Neuronal stem cell (in vitro differentiated cells): Measurements from ENCODE around the gene TMEM252.

Source experiments
- DNase-seq: peaks from one replicate; pipeline ENCODE4 v3.0.0-alpha.2; 2013; ENCODE audit warnings: low spot score
- H2AFZ ChIP-seq: one replicate; pipeline ENCODE4 v1.6.1; 2013; ENCODE audit warnings: mild to moderate bottlenecking, low read length, inconsistent platforms
- H2AK5ac ChIP-seq: 2 replicates; pipeline ENCODE4 v1.6.1; 2013; ENCODE audit warnings: low read depth, mild to moderate bottlenecking, inconsistent platforms, low read length, moderate library complexity, mixed read lengths
- H2BK120ac ChIP-seq: 2 replicates; pipeline ENCODE4 v1.6.1; 2013; ENCODE audit warnings: low read depth, mild to moderate bottlenecking, inconsistent platforms, low read length, moderate library complexity, mixed read lengths
- H2BK12ac ChIP-seq: one replicate; pipeline ENCODE4 v1.6.1; 2013; ENCODE audit warnings: low read length, inconsistent platforms
- H2BK15ac ChIP-seq: 2 replicates; pipeline ENCODE4 v1.6.1; 2013; ENCODE audit warnings: mild to moderate bottlenecking, low read length, inconsistent platforms, mixed read lengths
- H2BK5ac ChIP-seq: one replicate; pipeline ENCODE4 v1.6.1; 2013; ENCODE audit warnings: inconsistent platforms, mild to moderate bottlenecking, low read length, moderate library complexity
- H3K14ac ChIP-seq: one replicate; pipeline ENCODE4 v1.6.1; 2013; ENCODE audit warnings: low read length, inconsistent platforms
- H3K18ac ChIP-seq: 2 replicates; pipeline ENCODE4 v1.6.1; 2013; ENCODE audit warnings: low read length, inconsistent platforms
- H3K23ac ChIP-seq: 2 replicates; pipeline ENCODE4 v1.6.1; 2013; ENCODE audit warnings: low read depth, mild to moderate bottlenecking, mixed read lengths, low read length, inconsistent platforms; ENCODE audit not compliant: poor library complexity
- H3K27ac ChIP-seq: replicated peaks from 3 replicates; pipeline ENCODE4 v1.5.1; 2013; ENCODE audit warnings: low read length, inconsistent platforms
- H3K27me3 ChIP-seq, 3 experiments: 2 replicates each; pipeline ENCODE4 v1.6.1; 2013; ENCODE audit warnings: low read length in 3 of 3, mild to moderate bottlenecking in 2 of 3, inconsistent platforms in 1 of 3, low read depth in 1 of 3, mixed read lengths in 1 of 3, moderate library complexity in 1 of 3; ENCODE audit not compliant: control insufficient read depth in 3 of 3, insufficient read depth in 3 of 3
- H3K36me3 ChIP-seq, 2 donors: replicated peaks in 1 of 2; 2 replicates each; pipeline ENCODE4 v1.6.1; 2013; ENCODE audit warnings: low read length in 2 of 2; ENCODE audit not compliant: control insufficient read depth in 2 of 2, insufficient read depth in 2 of 2
- H3K4ac ChIP-seq: 2 replicates; pipeline ENCODE4 v1.6.1; 2013; ENCODE audit warnings: inconsistent platforms, mild to moderate bottlenecking, low read length, moderate library complexity
- H3K4me1 ChIP-seq, 2 donors: 1 replicate in 1 of 2; 2 replicates in 1 of 2; pipeline ENCODE4 v1.6.1; 2013; ENCODE audit warnings: low read length in 2 of 2, low read depth in 1 of 2; ENCODE audit not compliant: control insufficient read depth in 2 of 2, insufficient read depth in 1 of 2
- H3K4me2 ChIP-seq: one replicate; pipeline ENCODE4 v1.6.1; 2013; ENCODE audit warnings: mild to moderate bottlenecking, low read length, inconsistent platforms; ENCODE audit not compliant: insufficient read depth, poor library complexity, severe bottlenecking
- H3K4me3 ChIP-seq, 2 donors: 2 replicates each; pipeline ENCODE4 v1.5.1; 2013; ENCODE audit warnings: low read length in 2 of 2, mild to moderate bottlenecking in 2 of 2, inconsistent platforms in 1 of 2, moderate library complexity in 1 of 2
- H3K79me1 ChIP-seq: one replicate; pipeline ENCODE4 v1.6.1; 2013; ENCODE audit warnings: low read depth, mild to moderate bottlenecking, inconsistent platforms, low read length, moderate library complexity
- H3K9ac ChIP-seq: one replicate; pipeline ENCODE4 v1.6.1; 2013; ENCODE audit warnings: mild to moderate bottlenecking, low read depth, low read length, inconsistent platforms; ENCODE audit not compliant: poor library complexity
- H3K9me3 ChIP-seq, 2 donors: replicated peaks in 1 of 2; 2 replicates each; pipeline versions ENCODE3 to v1.6.1; 2013; ENCODE audit warnings: low read length in 2 of 2, mild to moderate bottlenecking in 2 of 2, inconsistent platforms in 1 of 2, low read depth in 1 of 2, mixed read lengths in 1 of 2, moderate library complexity in 1 of 2; ENCODE audit not compliant: control insufficient read depth in 2 of 2, insufficient read depth in 1 of 2
- H4K8ac ChIP-seq: one replicate; pipeline ENCODE4 v1.6.1; 2013; ENCODE audit warnings: low read depth, mild to moderate bottlenecking, inconsistent platforms, low read length, moderate library complexity
- H4K91ac ChIP-seq: one replicate; pipeline ENCODE4 v1.6.1; 2013; ENCODE audit warnings: low read length, low read depth, mild to moderate bottlenecking, inconsistent platforms; ENCODE audit not compliant: poor library complexity
- WGBS, 2 donors: extraction: QIAGEN DNeasy Blood & Tissue Kit; methylation state at CpG; one replicate each; pipeline ENCODE4 v1.1.7; 2013; ENCODE audit warnings: missing lambda C conversion rate in 2 of 2, mixed read lengths in 1 of 2; ENCODE audit not compliant: insufficient read length in 2 of 2, insufficient replicate concordance in 1 of 2; ENCODE audit errors: extremely low coverage in 2 of 2; 5-methylcytosine and 5-hydroxymethylcytosine counted together

TMEM252 gene

GRCh38 chr9:68555437-68556150, 14.9 kb upstream of the TMEM252 start:
- H2BK12ac ChIP-seq: no peak overlapping the region
- H2BK5ac ChIP-seq: peak overlapping the region; percentile 39
- no peak overlapping the region for H3K9ac ChIP-seq
- no peaks in the 10 kb centered on the region for H3K79me1 ChIP-seq
- no peak overlapping the region for H3K4me3 ChIP-seq
- no peaks in the 10 kb centered on the region for H3K36me3 ChIP-seq
- peak overlapping the region; percentile 72 for H3K27ac ChIP-seq
- peak overlapping the region; percentile 82 for H3K18ac ChIP-seq
- H3K4me2 ChIP-seq: no peak overlapping the region
- H3K27me3 ChIP-seq: no peaks in the 10 kb centered on the region
- no peak overlapping the region for H2BK15ac ChIP-seq
- H2AK5ac ChIP-seq: peak overlapping the region; percentile 43
- no peak overlapping the region for H3K4ac ChIP-seq
- peaks cover 15 to 25% of the 10 kb centered on the region in 2 donors for H3K4me1 ChIP-seq
- no peak overlapping the region for H3K14ac ChIP-seq
- H4K91ac ChIP-seq: no peak overlapping the region
- peak overlapping the region; percentile 29 for H2BK120ac ChIP-seq
- H3K23ac ChIP-seq: no peak overlapping the region
- WGBS, 2 donors: no CpG with 5 or more reads among the region's 1 CpG
- H4K8ac ChIP-seq: peak overlapping the region; percentile 31
- peak; percentile 15 for DNase-seq
- H3K9me3 ChIP-seq: no peaks in the 10 kb centered on the region
- H2AFZ ChIP-seq: peak overlapping the region; percentile 44

- H2BK5ac ChIP-seq: no peak overlapping the region
- H2AFZ ChIP-seq: no peak overlapping the region
- no peaks in the 10 kb centered on the region for H3K36me3 ChIP-seq
- H3K18ac ChIP-seq: no peak overlapping the region
- H2BK15ac ChIP-seq: no peak overlapping the region
- no peaks in the 10 kb centered on the region for H3K9me3 ChIP-seq
- no peak overlapping the region for H3K27ac ChIP-seq
- H4K8ac ChIP-seq: no peak overlapping the region
- no peak overlapping the region for H2BK120ac ChIP-seq
- no peak overlapping the region for H3K23ac ChIP-seq
- no peak overlapping the region for H3K4me2 ChIP-seq
- no peak overlapping the region for H3K9ac ChIP-seq
- H2BK12ac ChIP-seq: no peak overlapping the region
- DNase-seq: no peak
- WGBS, 2 donors: no CpG with 5 or more reads among the region's 3 CpGs
- no peak overlapping the region for H4K91ac ChIP-seq
- H3K4me1 ChIP-seq: peaks cover 12 to 22% of the 10 kb centered on the region in 2 donors
- no peak overlapping the region for H3K4ac ChIP-seq
- H2AK5ac ChIP-seq: no peak overlapping the region
- H3K4me3 ChIP-seq: no peak overlapping the region
- H3K79me1 ChIP-seq: no peaks in the 10 kb centered on the region
- no peak overlapping the region for H3K14ac ChIP-seq
- peaks cover 0 to 6% (median 0%) of the 10 kb centered on the region in 3 experiments for H3K27me3 ChIP-seq
These were observed 12.2 kb upstream of the TMEM252 start for GRCh38 chr9:68552700-68553476.

- no peak overlapping the region for H4K8ac ChIP-seq
- H3K9me3 ChIP-seq: no peaks in the 10 kb centered on the region
- H3K36me3 ChIP-seq: no peaks in the 10 kb centered on the region
- H3K4ac ChIP-seq: no peak overlapping the region
- H3K79me1 ChIP-seq: no peaks in the 10 kb centered on the region
- H2AK5ac ChIP-seq: no peak overlapping the region
- no peak overlapping the region for H3K27ac ChIP-seq
- no peak overlapping the region for H3K4me3 ChIP-seq
- peaks cover 12 to 22% of the 10 kb centered on the region in 2 donors for H3K4me1 ChIP-seq
- no peak overlapping the region for H2BK12ac ChIP-seq
- no peak for DNase-seq
- no peak overlapping the region for H4K91ac ChIP-seq
- no peak overlapping the region for H3K9ac ChIP-seq
- H3K27me3 ChIP-seq: peaks cover 0 to 6% (median 0%) of the 10 kb centered on the region in 3 experiments
- no peak overlapping the region for H3K18ac ChIP-seq
- H2AFZ ChIP-seq: no peak overlapping the region
- no peak overlapping the region for H2BK120ac ChIP-seq
- H2BK5ac ChIP-seq: no peak overlapping the region
- H3K14ac ChIP-seq: no peak overlapping the region
- WGBS, 2 donors: no CpG with 5 or more reads among the region's 4 CpGs
- no peak overlapping the region for H3K23ac ChIP-seq
- no peak overlapping the region for H2BK15ac ChIP-seq
- no peak overlapping the region for H3K4me2 ChIP-seq
These were observed 10.5 kb upstream of the TMEM252 start for GRCh38 chr9:68551191-68551590.

DNA sequence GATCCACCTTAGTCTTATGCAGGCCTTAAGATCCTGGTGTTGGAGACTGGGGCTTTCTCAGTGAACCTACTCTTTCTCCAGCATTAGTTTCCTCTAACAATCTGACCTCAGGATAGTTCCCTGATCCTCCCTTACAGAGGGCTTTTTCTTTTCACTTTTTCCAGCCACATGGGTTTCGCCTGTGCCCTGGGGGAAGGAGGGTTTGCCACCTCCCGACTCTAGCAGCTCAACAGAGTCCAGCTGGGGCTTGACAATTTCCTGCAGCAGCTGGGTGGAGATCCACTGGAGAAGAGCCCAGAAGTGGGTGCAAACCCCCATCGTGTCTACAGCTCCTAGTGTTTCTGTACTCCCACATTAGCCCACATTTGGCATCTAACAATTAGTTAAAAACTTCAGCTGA, 7.6 kb upstream of the TMEM252 start:
- Histone ChIP-seq H3K4me2 (no peak overlapping the region), H2BK15ac (no peak overlapping the region), H3K9me3 (no peaks in the 10 kb centered on the region), H3K4ac (no peak overlapping the region), H3K79me1 (no peaks in the 10 kb centered on the region), H2BK12ac (no peak overlapping the region), H3K9ac (no peak overlapping the region), H2BK5ac (no peak overlapping the region), H3K4me3 (no peak overlapping the region), H3K18ac (no peak overlapping the region), H2AFZ (no peak overlapping the region), H4K8ac (no peak overlapping the region), H3K27me3 (peaks cover 0 to 7% (median 0%) of the 10 kb centered on the region in 3 experiments), H2AK5ac (no peak overlapping the region), H3K23ac (no peak overlapping the region), H3K14ac (no peak overlapping the region), H3K27ac (no peak overlapping the region), H2BK120ac (no peak overlapping the region), H3K36me3 (no peaks in the 10 kb centered on the region), H3K4me1 (peaks cover 0 to 3% of the 10 kb centered on the region in 2 donors), H4K91ac (no peak overlapping the region)
- WGBS, 2 donors: no CpG with 5 or more reads among the region's 3 CpGs
- DNase-seq: no peak
